HG02571 (cell line): ENCODE measurements around the gene RAG2.
"Not testable (repeated sequence)": the region's sequence is repeated elsewhere in the genome, so short reads cannot be mapped to it uniquely, and the experiment has no call there.

ENCODE experiments used
- ATAC-seq: cut with Tn5 transposase; IDR thresholded peaks from one replicate; pipeline ENCODE4 v1.9.1; 2021; ENCODE audit warnings: mild to moderate bottlenecking, moderate library complexity; ENCODE audit not compliant: unreplicated experiment

RAG2 gene

DNA sequence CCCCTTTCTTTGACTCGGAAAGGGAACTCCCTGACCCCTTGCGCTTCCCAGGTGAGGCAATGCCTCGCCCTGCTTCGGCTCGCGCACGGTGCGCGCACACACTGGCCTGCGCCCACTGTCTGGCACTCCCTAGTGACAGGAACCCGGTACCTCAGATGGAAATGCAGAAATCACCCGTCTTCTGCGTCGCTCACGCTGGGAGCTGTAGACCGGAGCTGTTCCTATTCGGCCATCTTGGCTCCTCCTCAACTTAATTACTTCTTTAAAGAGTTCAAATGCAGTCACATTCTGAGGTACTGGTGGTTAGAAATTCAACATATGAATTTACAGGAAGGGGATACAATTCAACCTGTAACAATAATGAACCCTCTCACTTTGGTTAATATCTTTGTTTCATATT lies 40.6 kb downstream of the RAG2 start:
- not testable (repeated sequence) for ATAC-seq

DNA sequence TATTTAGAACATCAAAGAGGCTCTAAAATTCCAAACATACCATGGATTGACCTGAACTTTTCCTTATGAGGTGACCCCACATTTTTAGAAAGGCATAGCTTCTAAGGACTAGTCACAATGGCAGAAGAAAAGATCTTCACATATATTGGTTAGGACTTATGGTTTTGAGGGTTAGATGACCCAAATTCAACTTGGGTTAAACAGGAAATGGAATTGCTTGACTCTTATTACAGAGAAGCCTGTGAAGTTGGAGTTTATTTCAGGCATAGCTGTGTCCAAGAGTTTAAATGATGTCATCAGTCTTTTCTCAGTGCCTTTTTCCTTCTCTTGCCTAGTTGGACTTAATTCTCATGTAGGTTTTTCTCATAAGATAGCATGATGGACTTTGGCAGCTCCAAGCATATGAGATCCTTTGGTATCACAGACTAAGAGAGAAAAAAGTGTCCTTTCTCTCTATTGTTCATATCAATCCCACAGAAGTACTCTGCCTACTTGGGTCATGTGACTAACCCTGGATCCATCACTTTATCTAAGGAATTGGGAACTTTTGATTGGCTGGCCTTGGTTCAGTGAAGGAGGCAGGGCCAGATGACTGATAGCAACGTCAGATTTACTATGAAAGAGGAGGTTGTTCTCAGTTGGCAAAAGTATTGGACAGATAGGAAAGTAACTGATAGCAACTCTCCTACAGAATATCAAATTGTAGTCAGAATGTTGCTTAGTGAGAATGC lies 47.5 kb downstream of the RAG2 start:
- ATAC-seq: no peak
